ENCODE results near the gene MEIKIN. TPM values are rescaled to one million over a fixed set of nuclear protein-coding genes. Genes with fewer than 3 reads are reported as not detected.

MEIKIN gene, protein sequence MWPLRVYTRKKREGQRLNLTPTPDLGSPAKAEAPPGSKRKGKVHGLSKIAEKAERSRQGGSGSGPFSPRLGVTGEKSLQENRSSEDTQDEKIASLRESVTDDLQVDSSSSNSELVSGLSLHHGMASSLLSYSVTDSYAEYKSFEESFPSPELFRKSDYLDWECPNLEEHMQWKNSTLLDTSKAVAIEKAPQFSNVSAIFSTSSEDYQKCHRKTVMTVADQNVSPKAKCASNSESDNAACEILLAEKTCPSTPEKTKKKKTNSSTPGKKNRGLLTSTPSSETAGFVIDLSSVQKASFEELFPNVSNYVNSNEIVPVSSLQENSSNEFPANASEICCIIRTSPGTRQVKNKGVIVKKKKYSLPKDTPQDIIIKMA
- not detected for total RNA-seq

DNA sequence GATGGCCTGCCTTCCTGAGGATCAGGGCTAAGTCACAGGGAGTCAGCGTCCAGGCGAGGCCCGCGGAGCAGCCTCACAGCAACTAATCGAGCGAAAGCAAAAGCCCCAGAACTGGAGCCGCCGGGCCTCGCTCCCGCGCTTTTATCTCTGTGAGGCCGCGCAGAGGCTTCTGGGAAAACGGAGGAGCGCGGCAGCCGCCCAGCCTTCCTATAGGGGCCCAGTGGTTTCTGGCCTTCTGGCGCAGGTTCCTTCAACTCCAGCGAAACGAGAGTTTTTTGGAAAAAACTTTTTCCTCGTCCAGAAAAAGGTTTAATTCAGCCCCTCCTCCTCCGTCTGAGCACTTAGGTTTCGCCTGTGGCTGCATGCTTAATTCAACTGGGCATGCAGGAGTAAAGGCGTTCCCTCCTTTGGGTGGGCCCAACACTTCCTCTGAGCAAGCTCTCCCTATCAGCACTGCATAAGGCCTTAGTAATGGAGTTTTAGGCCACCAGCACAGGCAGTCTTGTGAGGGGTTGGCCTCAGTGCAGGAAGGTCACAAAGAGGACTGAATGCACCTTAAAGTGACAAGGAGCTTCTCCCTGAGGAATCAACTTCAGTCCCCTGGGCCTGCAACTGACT, at the start of gene MEIKIN:
MEIKIN (minus strand) TSS at position 113 of the 618 bp plus-strand sequence. CDS start 158 bp downstream, outside the sequence.
- no peak for DNase-seq (ENCODE audit: low read depth in 2 of 3, low spot score in 2 of 3)

DNA sequence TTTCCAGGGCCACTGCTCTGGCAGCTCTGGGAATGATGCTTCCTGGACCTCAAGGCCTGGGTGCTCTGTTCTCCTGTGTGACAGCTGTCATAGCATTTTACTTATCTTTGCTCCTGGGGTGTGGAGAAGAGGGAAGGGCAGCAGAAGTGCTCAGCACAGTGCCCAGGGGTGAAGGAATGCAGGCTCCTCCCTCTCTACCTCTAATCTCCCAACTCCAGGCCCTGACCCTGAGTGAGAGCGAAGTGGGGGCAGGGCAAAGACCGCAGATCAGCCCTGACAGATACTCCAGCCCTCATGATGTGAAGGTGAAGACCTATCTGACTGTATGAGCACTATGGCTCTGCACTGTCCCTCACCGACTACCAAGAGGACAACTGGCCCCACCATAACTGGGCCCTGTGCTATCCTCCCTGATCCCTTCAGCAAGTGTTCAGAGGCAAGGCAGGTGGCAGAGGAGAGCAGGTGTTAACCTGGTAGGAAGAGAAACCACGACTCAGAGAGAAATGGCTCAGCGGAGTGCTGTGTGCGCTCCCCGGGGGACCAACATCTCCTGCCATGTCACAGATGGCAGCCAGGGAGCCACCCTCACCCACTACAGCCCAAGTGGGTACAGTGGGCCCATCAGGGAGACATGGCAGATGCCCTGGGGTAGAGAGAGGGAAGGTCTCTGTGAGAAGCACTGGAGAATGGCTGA, 49.2 kb upstream of the MEIKIN start:
- DNase-seq (ENCODE audit: low read depth in 2 of 3, low spot score in 2 of 3), result no peak

- no peak for DNase-seq (ENCODE audit: low read depth in 2 of 3, low spot score in 2 of 3)
These were observed 48.6 kb upstream of the MEIKIN start for GRCh38 chr5:131994090-131994489.

GRCh38 chr5:131993676-131994075, 48.2 kb upstream of the MEIKIN start:
- DNase-seq (ENCODE audit: low read depth in 2 of 3, low spot score in 2 of 3), result no peak

- no peak for DNase-seq (ENCODE audit: low read depth in 2 of 3, low spot score in 2 of 3)
These were observed 46.9 kb upstream of the MEIKIN start for GRCh38 chr5:131992370-131992769.

GRCh38 chr5:131991593-131992324, 46.3 kb upstream of the MEIKIN start:
- no peak for DNase-seq (ENCODE audit: low read depth in 2 of 3, low spot score in 2 of 3)

DNA sequence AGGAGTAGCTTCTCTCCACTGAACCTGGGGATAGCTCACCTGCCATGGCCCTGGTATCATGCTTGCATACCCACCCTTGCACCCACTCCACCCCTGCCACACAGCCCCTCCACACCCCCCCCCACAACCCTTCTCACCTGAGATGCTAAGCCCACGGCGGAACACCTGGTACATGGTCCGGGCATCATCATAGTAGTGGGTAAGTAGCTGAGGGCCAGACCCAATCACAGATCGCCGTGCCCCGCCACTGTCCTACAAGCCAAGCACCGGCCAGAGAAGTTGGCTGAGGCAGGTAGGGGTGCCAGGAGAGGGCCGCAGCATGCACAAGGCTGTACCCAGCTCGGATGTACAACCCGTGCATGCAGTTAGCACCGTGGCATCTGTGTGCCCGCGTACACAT, 45.3 kb upstream of the MEIKIN start:
- no peak for DNase-seq (ENCODE audit: low read depth in 2 of 3, low spot score in 2 of 3)

- DNase-seq (ENCODE audit: low read depth in 2 of 3, low spot score in 2 of 3), result no peak
These were observed 43.1 kb upstream of the MEIKIN start for GRCh38 chr5:131988601-131989000.

DNA sequence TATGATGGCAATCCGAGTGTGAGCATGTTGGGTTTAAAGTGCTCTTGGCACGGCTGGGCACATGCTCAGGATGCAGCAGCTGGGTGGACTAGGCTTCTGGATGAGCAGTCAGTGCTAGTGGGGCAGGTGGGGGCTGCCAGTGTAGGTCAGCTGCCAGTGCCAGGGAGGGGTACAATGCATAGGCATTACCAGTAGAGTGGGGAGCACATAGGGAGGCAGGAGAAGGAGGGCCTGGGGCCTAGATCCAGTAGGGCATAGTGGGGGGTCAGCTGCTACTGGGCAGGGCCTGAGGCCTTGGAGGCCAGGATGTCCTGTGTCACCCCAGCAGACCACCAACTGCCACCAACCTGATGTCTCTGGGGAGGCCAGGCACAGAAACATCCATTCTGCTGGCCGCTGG, 41.8 kb upstream of the MEIKIN start:
- DNase-seq (ENCODE audit: low read depth in 2 of 3, low spot score in 2 of 3), result no peak

GRCh38 chr5:131986161-131986912, 40.9 kb upstream of the MEIKIN start:
- DNase-seq (ENCODE audit: low read depth in 2 of 3, low spot score in 2 of 3), result no peak

- DNase-seq (ENCODE audit: low read depth in 2 of 3, low spot score in 2 of 3), result no peak
These were observed 39.6 kb upstream of the MEIKIN start for GRCh38 chr5:131984956-131985665.

DNA sequence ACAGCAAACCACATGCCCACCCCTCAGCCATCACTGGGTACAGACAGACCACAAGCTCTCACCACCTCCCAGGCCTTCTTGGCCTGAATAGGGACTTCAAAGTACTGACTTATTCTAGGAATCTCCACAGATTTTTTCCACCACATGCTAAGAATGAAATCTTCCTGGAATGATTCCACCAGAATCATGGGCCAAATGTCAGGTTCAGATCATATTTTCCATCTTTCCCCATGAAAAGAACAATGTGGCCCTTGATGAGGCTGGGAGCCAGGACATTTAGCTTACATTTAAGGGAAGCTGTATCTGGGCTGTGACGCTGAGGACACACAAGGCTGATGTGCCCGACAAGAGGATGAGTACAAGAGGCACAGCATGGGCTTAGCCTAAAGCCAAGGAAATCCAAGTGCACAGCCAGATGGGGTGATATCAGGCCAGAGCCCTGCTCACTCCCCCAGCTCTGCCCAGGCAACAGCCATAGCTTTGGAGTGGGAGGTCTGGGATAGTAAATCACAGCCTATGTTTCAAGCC, 37.8 kb upstream of the MEIKIN start:
- DNase-seq (ENCODE audit: low read depth in 2 of 3, low spot score in 2 of 3), result no peak

DNA sequence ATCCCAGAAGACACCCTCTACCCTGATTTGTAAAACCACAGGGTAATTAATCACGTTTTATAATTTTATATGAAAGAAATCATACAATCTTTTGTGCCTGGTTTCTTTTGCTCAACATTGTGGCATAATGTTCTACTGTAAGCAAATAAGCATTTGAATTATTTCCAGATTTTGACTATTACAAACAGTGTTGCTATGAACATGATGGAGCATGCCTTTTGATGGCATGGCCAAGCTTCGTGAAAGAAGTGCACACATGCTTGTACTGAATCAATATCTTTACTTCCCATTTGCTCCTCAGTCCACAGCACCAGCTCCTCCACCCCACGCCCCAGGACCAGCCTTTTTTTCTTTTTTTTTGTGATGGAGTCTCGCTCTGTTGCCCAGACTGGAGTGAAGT, 36.1 kb upstream of the MEIKIN start:
- no peak for DNase-seq (ENCODE audit: low read depth in 2 of 3, low spot score in 2 of 3)

DNA sequence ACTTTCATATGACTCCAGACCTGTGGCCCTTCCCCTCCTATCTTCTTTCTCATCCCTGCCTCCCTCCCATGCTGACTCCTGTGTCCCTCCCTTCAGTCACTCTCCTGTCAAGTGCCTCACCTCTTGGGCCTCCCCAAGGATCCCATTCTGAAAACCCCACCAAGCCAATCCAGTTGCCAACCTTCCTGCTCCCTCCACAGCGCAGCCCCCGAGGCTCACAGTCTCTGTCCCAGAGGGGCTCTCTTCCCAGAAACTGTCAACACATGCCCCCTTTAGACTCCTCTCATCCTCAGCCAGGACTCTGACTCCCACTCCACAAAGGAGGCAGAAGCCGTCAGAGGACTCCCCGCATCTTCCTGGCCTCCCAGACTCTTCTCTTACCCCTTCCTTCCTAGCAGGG, 35.2 kb upstream of the MEIKIN start:
- DNase-seq (ENCODE audit: low read depth in 2 of 3, low spot score in 2 of 3), result no peak

DNA sequence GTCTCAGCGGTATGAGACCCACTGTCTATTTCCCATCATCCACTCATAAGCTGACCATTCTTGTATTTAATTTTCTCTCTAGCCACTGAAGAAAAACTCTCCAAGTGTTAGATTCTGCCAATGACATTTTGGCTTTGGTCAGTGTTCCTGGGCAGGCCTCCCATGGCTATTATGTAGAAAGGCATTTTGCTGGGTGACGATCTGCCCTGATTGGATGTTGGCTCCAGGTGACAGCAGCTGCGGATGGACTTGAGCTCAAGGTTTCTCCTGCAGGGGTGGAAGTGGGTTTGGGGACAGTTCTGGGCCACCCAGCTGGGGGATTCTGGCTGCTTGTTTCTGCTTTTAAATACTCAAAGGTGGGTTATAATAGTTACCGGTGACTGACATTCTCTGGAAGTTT, 34.4 kb upstream of the MEIKIN start:
- no peak for DNase-seq (ENCODE audit: low read depth in 2 of 3, low spot score in 2 of 3)

- DNase-seq (ENCODE audit: low read depth in 2 of 3, low spot score in 2 of 3), result no peak
These were observed 31.7 kb upstream of the MEIKIN start for GRCh38 chr5:131977212-131977604.

DNA sequence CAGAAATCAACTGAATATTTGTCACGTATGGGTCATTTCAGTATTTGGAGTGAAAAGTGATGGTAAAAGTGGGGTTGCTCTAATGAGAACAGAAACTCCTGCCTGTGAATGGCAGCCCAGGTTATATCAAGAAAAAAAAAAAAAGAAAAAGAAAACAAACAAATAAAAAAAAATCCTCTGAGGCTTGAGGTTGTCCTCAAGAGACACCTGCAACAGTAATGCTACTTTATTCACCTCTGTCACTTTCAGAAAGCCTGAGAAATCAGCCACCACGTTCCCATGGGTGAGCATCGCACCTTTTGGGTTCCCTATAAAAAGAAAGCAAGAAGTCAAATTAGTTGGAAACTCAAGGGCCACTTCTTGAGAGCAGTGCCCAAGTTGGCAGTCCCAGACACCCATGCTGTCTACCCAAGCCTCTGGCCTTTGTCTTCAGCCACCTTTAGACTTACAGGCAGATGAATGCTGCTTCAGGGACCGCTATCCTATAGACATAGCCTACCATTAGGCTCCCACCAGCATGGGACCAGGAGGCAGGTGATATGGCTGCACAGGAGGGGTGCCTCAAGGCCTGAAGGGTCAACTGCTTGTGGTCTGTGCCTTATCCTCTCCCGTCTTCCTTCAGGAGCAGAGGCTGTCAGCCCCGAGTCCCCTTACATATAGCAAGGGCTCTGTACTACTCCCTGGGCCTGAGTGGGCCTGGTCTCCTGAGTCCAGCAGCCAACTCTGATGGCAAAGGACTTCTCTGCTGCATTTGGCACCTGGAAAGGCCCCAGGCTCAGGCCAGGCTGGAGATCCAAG, 31.1 kb upstream of the MEIKIN start:
- DNase-seq (ENCODE audit: low read depth in 2 of 3, low spot score in 2 of 3), result no peak

GRCh38 chr5:131974956-131975726, 29.7 kb upstream of the MEIKIN start:
- no peak for DNase-seq (ENCODE audit: low read depth in 2 of 3, low spot score in 2 of 3)
